DMS 273 treated with DMSO at 0.1 percent for 48 hours (cell line): Measurements from ENCODE around the gene ARHGDIA.
A peak's percentile ranks its signal among the peaks of the same experiment; 100 is the strongest.
"Not testable (repeated sequence)": the region's sequence is repeated elsewhere in the genome, so short reads cannot be mapped to it uniquely, and the experiment has no call there.

Experiments
- DNase-seq: peaks from one replicate; lab custom pipeline; 2025; lab: John Stamatoyannopoulos, UW

The ARHGDIA gene

DNA sequence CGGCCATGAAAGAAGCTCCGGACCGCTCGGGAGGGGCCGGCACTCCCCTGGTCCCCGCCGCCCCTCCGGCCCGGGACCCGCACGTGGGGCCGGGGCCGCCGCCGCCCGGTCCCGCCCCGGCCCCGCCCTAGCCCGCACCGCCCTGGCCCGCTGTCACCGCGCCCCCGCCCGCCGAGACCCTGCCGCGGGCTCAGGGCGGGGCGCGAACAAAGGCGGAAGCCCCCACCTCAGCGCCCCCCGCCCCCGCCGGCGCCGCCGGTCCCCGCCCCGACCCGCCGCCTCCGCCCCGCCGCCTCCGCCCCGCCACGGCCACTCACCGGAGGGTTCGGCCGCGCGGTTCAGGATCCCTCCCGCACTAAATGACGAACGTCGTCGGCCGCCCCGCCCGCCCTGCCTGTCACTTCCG, at the start of gene ARHGDIA:
Gene ARHGDIA, minus strand, starts transcription at position 357 of the 406 bp plus-strand sequence. CDS start 1,407 bp downstream, outside the sequence.
- no peak for DNase-seq

GRCh38 chr17:81918832-81919545, 47.9 kb upstream of the ARHGDIA start:
- no peak for DNase-seq

DNA sequence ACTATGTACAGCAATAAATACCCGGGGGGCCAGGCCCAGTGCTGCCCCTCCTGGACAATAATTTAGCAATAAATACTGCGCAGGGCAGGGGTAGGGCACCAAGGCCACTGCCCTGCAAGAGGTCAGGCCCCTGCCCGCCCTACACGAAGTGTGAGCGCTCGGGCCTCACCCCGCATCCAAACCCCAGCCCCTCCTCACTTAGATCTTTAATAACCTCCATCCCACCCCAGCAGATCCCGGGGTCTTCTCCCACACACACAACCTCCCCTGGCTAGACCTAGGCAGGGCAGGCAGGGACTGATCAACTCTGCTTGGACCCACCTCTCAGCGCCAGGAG, 47.2 kb upstream of the ARHGDIA start:
- DNase-seq, result not testable (repeated sequence)

GRCh38 chr17:81917565-81918332, 46.6 kb upstream of the ARHGDIA start, which contains the start of gene SIRT7:
TSS of gene SIRT7 (minus strand) at chr17:81918176. CDS start at chr17:81918131, 45 bp downstream.
- DNase-seq, result peak; percentile 29

DNA sequence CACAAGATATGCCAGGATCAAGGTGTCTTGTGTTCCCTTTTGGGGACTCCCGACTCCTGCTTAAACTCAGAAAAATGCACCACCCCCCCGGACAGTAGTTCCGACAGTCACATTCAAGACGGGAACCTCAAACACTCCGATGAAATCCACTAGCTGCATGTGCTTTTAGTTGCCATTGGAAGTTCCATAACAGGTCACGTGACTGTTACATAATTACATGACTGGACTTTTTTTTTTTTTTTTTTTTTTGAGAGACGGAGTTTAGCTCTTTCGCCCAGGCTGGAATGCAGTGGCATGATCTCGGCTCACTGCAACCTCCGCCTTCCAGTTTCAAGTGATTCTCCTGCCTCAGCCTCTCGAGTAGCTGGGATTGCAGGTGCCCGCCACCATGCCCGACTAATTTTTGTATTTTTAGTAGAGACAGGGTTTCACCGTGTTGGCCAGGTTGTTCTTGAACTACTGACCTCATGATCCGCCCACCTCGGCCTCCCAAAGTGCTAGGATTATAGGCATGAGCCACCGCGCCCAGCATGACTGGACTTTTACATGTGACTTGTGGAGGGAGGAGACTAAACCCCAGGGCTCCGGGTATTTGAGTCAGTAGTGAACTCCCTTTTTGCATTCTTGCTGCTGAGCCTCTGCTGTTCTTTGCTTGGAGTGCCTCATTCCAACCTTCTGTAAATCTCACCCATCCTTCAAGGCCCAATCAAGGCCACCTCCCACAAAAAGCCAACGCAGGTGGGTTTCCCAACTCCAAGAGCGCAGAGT, 45.3 kb upstream of the ARHGDIA start:
- no peak for DNase-seq

GRCh38 chr17:81915331-81915730, 44.2 kb upstream of the ARHGDIA start:
- no peak for DNase-seq

GRCh38 chr17:81914103-81914850, 43.1 kb upstream of the ARHGDIA start:
- DNase-seq, result no peak

GRCh38 chr17:81913394-81914102, 42.4 kb upstream of the ARHGDIA start:
- DNase-seq, result no peak

DNA sequence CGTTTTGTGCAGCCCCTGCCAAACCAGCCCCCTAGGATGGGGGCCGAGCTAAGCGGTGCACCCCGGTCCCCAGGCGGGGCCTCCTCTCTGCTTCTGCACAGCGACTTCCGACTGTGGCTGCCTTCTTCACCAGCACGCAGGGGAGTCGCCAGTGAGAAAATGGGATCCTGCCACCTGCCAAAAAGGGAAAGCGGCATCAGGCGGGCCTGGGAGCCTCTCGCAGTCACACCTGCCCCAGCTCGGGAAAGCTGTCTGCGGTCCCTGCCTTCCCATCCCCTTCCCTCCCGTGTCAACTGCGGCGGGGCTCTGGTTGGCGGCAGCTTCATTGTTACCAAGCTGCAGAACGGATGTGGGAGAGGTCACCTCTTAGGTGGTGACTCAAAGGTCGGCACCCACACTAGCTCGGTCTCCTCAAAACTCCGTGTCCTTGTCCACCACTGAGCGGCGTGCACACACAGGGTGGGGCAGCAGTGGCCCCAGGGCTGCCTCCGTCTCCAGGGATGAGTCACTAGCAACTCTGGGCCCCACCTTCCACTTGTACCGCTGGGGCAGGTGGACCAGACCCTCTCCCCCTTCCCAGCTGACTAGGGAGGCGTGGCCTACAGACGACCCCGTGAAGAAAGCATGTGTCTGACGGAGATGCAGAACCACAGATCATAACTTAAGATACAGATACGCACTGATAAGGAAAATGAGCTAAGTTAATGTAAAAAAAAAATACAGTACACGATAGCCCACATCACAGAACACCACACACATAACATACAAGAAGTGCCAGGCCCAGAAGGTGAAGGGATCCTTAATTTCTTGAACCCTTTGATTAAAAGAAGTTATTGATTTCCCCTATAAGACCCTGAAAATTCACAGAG, 41.5 kb upstream of the ARHGDIA start:
- DNase-seq, result no peak

- DNase-seq, result no peak
Observed at GRCh38 chr17:81911969-81912368, 40.8 kb upstream of the ARHGDIA start.

DNA sequence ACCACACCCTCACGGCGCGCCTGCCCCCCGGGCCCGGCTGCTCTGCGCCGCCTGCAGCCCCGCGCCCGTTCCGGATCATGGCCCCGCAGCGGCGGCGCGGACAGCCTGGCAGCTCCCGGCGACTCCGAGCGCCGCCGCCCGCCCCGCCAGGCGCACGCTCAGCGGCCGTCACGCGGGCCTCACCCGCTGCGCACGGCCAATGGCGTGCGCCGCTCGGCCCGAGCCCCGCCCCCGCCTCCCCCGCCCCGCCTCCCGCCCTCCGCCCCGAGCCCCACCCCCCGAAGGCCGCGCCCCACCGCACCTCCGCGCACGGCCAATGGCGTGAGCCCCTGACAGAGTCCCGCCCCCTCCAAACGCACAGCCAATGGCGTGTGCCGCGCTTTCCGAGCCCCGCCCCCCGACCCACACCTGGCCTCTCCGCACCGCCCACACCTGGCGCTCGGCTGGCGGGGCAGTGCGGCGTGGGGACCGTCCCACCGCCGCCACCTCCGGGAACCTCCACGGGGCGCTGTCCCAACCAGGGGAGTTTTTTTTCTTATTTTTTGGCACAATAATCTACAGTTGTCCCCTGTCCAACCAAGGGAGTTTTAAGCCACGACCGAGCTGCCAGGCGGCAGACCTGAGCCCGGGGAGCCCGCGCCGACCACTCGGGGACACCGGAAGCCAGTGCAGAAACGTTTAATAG, 40.3 kb upstream of the ARHGDIA start, which contains the start of gene PCYT2:
Gene PCYT2, minus strand, starts transcription at position 123 of the 685 bp plus-strand sequence. Its CDS starts 44 bp downstream, at position 79.
- peak; percentile 60 for DNase-seq

DNA sequence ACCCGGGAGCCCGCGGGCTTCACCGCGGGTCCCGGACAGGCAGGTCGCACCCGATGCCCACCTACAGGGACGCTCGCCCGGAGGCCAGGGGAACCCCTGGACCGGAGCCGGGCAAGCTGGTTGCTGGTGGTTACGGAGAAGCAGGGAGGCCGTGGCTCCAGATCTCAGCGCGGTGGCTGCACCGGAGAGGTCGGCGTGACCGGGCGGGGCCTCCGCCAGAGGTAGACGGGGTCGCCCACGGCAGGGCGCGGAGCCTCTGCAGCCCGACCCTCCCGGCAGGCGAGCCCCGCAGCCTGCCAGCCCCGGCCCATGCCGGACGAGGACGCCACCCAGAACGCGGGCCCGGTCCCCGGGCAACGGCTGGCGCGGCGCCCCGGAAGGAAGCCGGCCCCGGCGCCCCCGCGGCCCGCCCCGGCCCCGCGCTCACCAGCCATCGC, 39.7 kb upstream of the ARHGDIA start:
- DNase-seq, result no peak

- no peak for DNase-seq
Observed at GRCh38 chr17:81909966-81910839, 39.1 kb upstream of the ARHGDIA start.

DNA sequence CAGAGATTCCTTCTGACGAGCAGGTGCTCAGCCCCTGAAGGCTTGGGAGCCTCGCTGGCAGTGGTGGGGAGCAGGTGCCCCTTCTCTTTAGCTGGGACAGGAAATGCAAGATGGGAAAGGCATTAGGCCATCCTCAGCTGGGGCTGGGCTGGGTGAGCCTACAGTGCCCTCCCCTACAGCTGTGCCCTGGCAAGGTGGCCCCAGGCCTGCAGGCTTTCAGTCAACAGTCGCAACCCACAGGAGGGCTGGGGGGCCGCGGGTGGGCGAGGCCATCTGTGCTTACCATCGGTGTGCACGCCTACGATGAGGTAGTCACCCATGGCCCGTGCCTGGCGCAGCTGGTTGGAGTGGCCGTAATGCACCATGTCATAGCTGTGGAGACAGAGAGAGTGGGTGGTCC, 38.1 kb upstream of the ARHGDIA start:
- DNase-seq, result no peak

DNA sequence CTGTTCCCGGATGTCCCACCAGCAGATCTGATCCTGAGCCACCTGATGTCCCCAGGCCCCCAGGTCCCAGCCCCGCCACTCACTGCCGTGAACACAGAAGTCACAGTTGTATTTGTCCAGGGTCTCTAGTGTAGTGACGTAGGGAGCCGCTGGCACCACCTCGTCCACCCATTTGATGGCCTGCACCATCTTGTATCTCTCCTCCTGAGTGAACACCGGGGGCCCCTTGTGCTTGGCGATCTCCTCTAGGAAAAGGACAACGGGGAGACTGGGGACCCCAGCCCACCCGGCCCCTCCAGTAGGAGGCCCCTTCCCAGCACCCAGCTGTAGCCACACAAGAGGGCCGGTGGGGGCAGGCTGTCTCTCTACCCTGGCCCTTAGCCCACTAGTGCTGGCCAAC, 37.7 kb upstream of the ARHGDIA start:
- no peak for DNase-seq

DNA sequence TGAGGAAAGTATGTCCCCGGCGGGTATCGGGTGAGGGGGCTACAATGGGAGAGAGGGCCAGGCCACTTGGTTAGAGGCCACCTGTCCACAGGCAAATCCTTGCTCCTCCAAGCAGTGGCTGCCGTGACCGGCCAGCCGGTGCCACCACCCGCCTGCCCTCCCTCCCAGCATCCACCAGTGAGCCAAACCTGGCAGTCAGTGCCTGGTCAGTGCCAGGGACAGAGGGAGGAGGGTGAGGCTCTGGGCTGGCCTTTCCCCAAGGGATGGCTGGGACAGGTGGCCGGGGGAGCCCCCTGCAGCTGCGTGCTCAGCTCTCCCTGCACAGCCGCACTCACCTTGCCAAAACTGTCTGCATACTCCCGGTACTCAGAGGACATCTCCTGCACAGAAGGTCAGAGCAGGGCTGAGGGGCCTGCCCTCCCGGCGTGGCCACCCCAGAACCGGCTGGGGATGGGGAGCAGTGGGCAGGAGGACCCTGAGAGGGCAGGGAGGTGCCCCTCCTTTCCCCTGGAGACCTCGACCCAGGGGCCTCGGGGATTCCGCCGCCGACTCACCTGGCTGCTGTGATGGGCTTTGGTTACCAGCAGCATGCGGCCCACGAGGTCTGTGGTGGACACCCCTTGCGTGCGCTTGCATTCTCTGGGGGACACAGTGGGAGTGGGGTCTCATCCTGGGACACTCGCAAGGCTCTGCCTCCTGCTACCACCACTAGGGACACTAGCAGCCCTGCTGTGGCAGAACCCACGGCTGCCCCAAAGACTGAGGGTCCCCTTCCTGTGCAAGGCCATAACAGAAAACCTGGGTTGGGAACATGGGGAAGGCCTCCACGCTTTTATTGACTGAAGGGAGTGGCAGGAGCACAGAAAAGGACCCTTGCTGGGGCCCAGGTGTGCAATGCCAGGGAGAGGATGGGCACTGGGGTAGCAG, 36.3 kb upstream of the ARHGDIA start:
- DNase-seq, result no peak

- DNase-seq, result no peak
Observed at GRCh38 chr17:81906476-81907218, 35.5 kb upstream of the ARHGDIA start.
